GM21367 (cell line): ENCODE measurements around the gene ANOS1.
"Not testable (repeated sequence)": the region's sequence is repeated elsewhere in the genome, so short reads cannot be mapped to it uniquely, and the experiment has no call there.

ENCODE experiments used
- ATAC-seq: cut with Tn5 transposase; IDR thresholded peaks from one replicate; pipeline ENCODE4 v1.9.1; 2021; ENCODE audit not compliant: unreplicated experiment

Gene ANOS1

GRCh38 chrX:8731559-8732395 lies at the start of gene ANOS1:
Gene ANOS1, minus strand, starts transcription at chrX:8732137. Its CDS starts 101 bp downstream, at chrX:8732036.
- ATAC-seq = no peak

GRCh38 chrX:8773117-8773516 lies 41.2 kb upstream of the ANOS1 start:
- ATAC-seq = no peak

- no peak for ATAC-seq
Observed at GRCh38 chrX:8760021-8760420, 28.1 kb upstream of the ANOS1 start.

GRCh38 chrX:8758706-8759105 lies 26.8 kb upstream of the ANOS1 start:
- not testable (repeated sequence) for ATAC-seq

GRCh38 chrX:8757609-8758389 lies 25.9 kb upstream of the ANOS1 start:
- ATAC-seq = not testable (repeated sequence)

GRCh38 chrX:8755813-8756212 lies 23.9 kb upstream of the ANOS1 start:
- ATAC-seq = no peak

- ATAC-seq = no peak
Observed at GRCh38 chrX:8755116-8755515, 23.2 kb upstream of the ANOS1 start.

GRCh38 chrX:8749697-8750096 lies 17.8 kb upstream of the ANOS1 start:
- no peak for ATAC-seq

GRCh38 chrX:8748855-8749254 lies 16.9 kb upstream of the ANOS1 start:
- ATAC-seq = no peak

- no peak for ATAC-seq
Observed at GRCh38 chrX:8743126-8743732, 11.3 kb upstream of the ANOS1 start.

- no peak for ATAC-seq
Observed at GRCh38 chrX:8741981-8742380, 10.0 kb upstream of the ANOS1 start.

GRCh38 chrX:8738588-8739189 lies 6.8 kb upstream of the ANOS1 start:
- no peak for ATAC-seq

GRCh38 chrX:8737883-8738282 lies 5.9 kb upstream of the ANOS1 start:
- no peak for ATAC-seq

GRCh38 chrX:8730812-8731558 lies 952 bp downstream of the ANOS1 start:
- no peak for ATAC-seq

- ATAC-seq = no peak
Observed at GRCh38 chrX:8729811-8730210, 2.1 kb downstream of the ANOS1 start.

GRCh38 chrX:8728932-8729535 lies 2.9 kb downstream of the ANOS1 start:
- no peak for ATAC-seq

- no peak for ATAC-seq
Observed at GRCh38 chrX:8726031-8726652, 5.8 kb downstream of the ANOS1 start.

- ATAC-seq = no peak
Observed at GRCh38 chrX:8724300-8724699, 7.6 kb downstream of the ANOS1 start.

GRCh38 chrX:8721536-8721935 lies 10.4 kb downstream of the ANOS1 start:
- no peak for ATAC-seq

GRCh38 chrX:8720136-8720535 lies 11.8 kb downstream of the ANOS1 start:
- ATAC-seq = no peak
